Right forelimb (tissue), 1 donor: ENCODE measurements around the gene NOTUM.

Experiments
- DNase-seq: peaks from one replicate; pipeline ENCODE4 v3.0.0-alpha.2; 2018

The NOTUM gene

DNA sequence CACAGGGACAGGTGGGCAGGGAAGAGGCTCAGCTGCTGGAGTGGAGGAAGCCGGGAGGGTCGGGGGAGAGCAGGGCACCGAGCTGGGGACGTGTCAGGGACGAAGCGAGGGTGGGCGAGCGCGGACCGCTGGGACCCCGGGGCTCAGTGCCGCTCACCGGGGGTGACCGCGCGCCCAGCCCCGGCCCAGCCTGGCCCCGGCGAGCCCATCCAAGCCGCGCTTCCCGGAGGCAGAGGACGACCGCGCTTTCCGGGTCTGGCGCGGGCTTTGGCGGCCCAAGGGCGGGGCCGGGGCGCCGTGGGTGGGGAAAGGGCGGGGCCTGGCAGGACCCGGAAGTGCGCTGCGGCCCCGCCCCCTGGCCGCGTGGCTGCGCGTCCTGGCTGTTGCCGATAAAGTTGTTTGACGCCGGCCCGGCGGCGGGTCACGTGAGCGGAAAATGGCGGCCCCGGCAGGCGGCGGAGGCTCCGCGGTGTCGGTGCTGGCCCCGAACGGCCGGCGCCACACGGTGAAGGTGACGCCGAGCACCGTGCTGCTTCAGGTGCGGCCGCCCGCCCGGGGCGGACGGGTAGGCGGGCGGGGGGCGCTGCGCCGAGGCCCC lies 16.3 kb upstream of the NOTUM start, which contains the start of gene ASPSCR1:
ASPSCR1 (plus strand) TSS at position 419 of the 598 bp plus-strand sequence; CDS start at position 437, 18 bp downstream.
- peak; percentile 95 for DNase-seq

DNA sequence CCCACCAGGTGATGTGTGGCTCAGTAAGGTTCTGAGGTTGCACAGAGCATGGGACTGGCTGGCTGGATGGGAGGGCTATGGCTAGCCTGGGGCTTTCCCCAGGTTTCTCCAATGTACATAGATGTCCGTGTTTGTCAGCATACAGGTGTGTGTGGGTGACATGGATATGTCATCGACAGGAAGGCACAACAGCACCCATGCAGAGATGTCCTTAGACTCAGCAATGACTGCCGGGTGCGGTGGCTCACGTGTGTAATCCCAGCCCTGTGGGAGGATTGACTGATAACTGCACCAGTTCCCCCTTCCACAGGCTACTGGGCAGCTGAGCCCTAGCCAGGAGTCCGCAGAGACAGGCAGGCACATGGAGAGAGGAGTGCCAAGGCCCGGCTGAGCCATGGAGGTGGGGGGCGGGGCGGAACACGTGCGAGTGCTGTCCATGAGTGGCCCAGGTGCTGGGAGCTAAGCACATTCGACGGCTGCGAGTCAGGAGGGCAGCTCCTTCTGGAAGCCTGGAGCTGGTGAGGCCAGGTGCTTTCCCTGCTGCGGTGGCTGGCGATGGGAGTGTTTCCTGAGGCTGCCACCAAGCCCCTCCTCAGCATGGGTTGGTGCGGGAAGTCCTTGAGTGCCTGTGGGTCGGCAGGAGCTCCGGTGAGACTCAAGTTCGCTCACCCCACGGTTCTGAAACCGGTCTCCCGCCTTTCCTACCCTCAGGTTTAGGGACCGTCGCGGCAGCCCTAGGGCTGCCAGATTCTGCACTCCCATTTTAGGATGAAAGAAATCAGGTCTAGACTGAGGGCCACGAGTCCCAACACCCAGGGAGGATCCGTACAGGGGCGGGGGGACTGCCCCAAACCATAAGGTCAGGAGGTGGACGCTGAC lies 15.6 kb upstream of the NOTUM start:
- DNase-seq: no peak

DNA sequence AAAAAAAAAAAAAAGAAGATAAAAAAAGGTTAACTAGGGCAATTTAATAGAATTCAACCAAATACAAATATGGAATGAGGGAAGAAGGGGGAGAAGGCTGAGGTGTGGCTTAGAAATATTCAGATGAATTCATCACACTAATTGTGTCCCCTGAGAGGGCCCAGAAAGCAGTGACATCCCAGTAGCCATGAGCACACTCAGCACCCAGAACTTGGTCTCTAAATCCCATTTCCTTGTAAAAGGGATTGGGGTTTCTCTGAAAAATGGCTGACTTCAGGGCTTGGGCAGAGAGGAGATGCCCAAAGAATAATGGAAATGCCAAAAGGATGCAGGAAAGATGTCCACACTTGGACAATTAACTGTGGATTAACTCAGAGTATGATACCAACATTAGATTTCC lies 12.4 kb upstream of the NOTUM start:
- no peak for DNase-seq

DNA sequence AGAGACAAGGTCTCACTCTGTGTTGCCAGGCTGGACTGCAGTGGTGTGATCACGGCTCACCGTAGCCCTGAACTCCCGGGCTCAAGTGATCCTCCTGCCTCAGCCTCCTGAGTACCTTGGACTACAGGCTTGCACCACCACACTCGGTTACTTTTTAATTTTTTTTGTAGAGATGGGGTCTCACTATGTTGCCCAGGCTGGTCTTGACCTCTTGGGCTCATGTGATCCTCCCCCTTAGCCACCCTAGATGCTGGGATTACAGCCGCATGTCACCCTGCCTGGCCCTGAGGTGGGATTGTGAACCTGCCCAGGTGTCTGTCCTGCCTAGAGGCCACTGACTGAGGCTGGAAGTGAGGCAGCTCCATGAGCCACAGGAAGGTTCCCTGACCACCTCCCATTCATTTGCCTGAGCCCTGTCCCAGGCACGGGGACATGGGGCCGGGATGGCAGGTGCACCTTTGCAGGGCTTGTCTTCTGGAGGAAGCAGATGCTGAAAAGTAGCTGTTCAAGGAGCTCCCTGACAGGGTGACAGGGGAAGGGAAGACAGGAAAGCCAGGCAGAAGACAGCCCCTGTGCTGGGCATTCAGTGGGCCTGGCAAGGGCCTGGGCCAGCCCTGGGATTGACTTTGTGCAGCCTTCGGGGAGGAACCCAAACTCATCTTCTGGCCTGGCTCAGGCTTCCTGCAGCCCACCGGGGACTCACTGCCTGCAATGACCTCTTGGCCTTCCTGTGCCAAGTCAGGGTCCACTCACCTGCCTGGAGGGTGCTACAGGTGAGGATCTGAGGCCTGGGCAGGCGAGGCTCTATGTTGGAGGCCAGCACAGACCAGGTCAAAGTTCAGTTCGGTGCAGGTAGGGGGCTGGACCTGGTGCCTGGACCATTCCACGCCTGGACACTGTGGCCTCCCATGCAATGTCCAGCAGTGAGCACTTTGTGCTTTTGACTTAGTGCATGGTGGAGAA lies 8.1 kb upstream of the NOTUM start:
- DNase-seq: no peak

DNA sequence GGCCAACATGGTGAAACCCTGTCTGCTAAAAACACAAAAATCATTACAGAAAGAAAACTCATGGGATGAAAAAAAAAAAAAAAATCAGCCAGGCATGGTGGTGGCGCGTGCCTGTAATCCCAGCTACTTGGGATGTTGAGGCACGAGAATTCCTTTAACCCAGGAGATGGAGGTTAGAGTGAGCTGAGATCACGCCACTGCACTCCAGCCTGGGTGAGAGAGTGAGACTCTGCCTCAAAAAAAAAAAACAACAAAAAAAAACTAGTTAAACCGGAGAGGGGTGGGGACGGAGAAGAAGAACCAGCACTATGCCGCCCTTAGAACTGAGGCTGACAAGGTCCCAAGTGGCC lies 7.4 kb upstream of the NOTUM start:
- no peak for DNase-seq

DNA sequence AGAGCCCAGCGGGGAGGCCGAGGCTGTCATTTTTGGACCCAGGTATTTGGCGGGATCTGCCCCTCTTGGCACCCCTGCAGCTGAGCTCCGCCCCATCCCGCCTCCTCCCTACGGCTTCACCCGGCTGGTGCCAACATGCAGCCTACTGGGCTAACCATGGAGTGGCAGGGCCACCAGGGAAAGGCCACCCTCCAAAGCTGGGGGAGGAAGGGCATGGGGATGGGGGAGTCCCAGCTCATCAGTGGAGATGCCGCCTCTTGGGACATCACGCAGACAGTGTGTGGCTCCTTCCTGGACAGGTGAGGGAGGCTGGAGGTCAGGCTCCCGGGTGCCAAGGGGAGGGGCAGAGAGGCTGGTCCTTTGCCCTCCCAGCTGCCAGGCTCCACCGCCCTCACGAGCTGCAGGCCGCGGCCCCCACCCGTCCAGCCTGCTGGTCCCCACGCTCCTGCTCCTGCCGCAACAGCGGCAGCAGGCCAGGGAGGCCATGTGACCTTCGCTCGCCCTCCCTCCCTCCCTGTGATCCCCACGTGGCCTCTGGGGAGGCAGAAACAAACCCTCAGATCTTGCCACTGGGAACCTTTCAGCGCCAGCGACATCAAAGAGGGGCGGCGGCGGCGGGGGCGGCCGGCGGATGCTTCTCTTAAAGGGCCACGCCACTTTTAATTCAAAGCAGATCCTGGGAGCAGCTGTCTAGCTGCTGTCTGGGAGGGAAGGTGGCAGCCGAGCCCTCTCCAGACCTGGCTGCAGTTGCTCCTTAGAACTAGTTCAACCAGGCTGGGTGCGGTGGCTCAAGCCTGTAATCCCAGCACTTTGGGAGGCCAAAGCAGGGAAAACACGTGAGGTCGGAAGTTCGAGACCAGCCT lies 6.8 kb upstream of the NOTUM start:
- DNase-seq: peak; percentile 87

DNA sequence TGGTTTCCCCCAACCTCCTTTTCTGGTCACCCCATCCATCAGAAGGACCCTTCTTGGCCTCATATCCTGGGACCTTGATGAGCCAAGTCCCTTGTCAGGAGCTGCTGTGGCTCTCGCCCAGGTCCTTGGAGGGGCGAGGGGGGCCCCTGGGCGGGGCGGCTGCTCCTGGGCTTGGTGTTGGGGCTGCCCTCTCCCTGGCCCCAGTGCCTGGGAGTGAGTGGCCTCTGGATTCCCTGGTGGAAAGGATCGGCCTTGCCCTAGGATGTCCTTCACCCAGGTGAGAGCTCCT lies 6.2 kb upstream of the NOTUM start:
- DNase-seq: no peak

DNA sequence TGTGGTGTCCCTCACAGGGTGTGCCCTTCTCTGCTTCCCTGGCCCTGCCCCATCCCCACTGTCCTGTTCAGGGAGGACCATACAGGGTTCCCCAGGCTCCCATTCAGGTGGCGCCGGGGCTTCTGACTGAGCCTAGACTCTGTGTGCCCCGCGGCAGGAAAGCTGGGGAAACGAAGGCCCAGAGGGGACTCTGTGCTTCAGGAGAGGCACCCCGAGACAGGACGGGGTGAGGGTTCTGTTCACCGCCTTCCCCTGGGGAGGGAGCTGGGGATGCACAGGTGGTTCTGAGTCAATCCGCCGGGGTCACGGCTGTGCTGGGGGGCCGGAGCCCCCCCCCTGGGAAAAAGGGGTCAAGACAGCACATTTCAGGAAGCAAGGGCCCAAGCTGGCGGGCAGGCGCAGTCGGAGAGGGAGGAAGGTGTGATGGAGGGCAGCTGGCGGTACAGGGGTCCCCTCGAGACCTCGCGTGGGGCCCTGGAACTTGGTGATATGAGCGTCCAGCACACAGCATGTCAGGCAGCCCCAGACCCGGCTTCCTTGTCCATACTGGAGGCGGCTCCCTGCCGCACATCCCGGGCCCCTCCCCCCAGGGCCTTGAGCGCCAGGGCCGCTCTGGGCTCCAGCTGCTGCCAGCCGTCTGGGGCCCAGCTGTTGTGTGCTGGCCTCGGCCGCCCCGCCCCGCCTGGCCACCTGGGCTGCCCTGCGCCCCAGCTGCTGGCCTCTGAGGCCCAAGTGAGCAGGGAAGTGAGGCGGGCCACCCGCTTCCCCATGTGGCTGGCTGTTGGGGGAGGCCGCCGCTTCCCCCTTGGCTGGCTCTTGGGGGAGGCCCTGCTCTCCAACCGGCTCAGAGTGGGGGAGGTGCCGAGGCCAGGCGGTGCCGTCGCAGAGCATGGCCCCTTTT lies 5.6 kb upstream of the NOTUM start:
- peak; percentile 82 for DNase-seq

DNA sequence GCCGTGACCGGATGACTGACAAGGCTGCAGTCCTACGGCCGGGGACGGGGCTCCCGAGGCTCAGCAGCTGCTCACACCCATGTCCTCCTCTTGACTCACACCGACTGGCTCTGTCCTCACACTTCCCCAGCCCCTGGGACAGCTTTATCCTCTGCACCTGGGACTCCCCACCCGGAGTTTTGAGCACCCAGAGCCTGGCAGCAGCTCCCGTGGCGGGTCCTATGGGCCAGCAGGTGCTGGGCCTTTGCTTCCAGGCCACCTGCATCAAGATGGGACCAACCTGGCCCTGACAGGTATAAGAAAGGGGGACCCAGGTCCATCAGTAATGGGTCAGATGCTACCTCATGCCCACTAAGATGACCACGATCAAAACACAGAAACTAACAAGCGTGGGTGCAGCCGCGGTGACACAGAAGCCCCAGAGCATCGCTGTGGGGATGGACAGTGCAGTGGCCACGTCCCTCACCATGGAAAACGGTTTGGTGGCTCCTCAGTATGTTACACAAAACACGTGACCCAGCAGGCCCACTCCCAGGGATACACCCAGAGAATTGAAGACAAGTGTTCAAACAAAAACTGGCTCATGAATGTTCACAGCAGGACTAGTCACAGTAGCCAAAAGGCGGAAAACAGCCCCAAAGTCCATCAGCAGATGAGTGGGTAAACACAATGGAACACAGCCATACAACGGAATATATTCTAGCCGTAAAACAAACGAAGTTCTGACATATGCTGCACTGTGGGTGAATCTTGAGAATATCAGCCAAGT lies 3.3 kb upstream of the NOTUM start:
- DNase-seq: no peak

DNA sequence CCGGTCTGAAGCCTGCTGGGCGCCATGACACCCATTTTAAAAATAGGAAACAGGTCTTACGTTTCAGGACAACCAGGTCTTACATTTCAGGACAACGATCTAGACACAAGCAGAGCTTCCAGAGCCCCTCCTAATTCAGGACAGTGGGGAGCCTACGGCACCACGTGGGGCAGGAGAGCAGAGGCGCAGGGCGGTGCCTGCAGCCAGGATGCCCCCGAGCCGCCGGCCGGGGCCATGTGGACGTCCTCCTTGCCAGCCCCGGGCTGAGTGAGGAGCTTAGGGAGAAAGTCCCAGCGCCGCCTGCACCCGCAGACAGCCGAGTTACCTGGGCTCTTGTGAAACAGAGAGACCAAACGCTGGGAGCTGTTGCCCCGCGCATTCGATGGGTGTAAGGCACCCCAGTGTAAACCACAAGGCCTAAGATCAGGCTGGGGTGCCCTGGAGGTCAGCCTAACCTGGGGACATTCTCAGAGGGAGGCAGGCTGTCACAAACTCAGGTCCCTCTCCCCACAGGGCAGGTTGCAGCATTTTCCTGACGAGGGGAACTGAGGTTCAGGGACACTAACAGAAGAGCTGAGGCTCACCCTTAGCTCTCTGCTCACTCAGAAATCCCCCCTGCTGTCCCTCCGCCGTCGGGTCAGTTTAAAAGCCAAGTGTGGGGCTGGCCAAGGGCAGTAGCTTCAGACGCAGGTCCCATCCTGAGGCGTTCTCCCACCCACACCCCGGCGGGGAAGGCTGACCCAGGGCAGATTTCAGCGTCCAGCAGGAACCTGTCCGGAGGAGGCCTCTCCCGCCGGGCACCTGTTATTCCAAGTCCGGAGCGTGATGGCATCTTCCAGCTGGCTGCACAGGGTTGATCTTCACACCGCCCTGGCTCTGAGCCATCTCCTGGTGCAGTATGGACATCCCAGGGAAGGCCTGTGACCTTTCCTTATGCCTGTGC lies 1.8 kb upstream of the NOTUM start:
- no peak for DNase-seq

DNA sequence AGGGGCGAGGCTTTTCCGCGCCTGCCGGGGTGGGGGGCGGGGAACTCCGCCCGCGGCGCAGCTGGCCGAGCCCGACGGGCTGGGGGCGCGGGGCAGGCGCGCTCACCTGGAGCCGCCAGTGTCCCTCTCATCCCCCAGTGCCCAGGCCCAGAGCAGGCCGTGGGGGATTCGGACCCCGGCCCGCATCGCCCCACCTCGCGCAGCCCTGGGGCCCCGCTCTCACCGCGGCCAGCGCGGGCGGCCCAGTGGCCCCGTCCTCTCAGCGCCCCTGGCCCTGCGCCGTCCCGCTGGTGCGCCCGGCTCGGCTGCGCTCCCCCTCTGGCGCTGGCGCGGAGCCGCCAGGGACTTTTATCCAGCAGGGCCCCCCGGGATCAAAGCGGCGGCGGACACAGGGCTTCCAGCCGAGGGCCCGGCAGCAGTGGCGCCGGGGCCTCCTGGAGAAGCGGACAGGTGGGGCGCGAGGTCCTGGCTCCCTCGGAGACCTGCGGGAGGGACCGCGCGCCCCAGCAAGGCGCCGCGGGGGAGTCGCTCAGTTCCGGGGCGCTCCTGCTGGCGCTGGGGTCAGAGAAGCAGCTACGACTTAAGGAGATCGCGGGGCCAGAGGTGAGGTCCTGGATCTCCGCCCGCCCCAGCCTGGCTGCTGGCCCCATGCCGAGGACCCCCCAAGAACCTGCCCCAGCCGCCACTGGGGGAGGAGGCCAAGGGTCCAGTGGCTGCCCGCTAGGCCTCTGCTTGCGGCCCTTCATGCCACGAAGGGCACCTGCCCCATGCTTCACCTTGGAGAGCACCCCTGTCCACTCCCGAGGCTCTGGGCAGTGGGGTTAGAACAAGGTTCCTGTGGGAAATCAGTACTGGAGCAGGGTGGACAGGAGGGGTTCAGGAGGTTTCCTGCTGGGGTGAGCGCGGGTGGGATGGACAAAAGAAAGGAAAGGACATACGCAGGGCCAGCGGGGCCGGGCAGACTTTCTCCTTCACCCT lies 823 bp upstream of the NOTUM start:
- DNase-seq: no peak

DNA sequence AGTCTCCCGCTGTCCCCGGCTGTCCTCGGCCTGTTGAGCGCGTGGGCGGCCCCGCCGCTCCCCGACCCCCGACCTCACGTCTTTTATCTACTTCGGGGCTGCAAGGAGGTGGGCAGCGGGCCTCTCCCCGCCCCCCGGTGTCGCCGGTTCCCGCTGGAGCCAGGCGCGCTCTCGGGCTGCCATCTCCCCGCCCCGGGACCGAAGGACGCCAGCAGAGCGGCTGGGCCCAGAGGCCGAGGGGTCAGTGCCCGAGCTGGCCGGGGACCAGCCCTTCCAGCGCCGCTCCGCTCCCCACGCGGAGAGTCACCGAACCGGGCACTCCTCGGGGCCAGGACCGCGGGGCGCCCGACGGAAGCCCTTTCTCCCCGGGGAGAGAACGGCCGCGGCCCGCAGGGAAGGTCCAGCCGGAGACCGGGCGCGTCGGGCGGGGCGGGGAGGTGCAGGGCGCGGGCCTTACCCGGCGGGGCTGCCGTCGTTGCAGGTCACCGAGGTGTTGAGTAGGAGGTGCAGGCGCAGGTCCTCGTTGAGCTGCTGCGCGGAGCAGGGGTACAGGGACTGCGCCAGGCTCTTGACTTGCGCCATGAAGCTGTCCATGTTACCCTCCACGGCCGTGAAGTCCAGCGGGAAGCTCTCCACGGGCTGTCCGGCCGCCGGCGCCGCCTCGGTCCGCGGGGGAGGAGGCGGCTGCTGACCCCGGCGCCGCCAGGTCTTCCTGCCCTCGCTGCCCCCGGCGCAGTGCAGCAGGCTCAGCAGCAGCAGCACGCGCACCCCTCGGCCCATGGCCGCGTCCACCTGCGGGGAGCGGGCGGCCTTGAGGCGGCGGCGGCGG lies 643 bp downstream of the NOTUM start:
- DNase-seq: no peak

DNA sequence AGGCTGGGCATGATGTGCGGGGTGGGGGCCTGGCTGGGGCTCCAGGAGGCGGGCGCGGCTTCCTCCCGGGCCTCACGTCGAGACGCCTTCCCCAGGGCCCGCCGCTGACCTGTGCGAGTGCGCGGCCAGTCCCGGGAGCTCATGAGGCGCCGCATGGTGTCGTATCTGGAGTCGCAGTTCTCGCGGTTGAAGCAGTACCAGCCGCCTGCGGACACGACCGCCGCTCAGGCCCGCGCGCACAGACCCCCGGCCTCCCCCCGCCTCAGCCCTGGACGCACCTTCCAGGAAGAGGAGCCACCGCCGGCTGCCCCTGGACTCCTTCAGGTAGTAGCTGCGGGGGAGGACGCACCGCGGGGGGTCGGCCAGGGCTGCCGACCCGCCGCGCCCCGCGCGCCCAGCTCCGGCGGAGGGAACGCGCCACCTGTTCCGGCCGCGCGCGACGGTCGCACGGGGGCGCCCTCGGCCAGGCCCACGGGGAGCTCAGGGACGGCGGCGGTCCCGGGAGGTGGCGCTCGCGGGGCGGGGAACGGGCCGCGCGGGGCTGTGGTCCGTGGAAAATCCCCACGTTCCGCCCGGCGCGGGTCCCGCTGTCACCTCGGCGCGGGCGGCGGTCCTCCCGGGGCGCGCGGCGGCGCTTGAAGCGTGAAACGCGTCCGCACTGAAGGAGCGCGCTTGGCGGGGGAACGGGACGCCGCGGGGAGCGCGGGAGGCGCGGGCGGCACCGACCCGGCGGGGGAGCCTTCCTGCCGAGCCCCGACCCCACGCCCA lies 1.4 kb downstream of the NOTUM start:
- DNase-seq: peak; percentile 80

DNA sequence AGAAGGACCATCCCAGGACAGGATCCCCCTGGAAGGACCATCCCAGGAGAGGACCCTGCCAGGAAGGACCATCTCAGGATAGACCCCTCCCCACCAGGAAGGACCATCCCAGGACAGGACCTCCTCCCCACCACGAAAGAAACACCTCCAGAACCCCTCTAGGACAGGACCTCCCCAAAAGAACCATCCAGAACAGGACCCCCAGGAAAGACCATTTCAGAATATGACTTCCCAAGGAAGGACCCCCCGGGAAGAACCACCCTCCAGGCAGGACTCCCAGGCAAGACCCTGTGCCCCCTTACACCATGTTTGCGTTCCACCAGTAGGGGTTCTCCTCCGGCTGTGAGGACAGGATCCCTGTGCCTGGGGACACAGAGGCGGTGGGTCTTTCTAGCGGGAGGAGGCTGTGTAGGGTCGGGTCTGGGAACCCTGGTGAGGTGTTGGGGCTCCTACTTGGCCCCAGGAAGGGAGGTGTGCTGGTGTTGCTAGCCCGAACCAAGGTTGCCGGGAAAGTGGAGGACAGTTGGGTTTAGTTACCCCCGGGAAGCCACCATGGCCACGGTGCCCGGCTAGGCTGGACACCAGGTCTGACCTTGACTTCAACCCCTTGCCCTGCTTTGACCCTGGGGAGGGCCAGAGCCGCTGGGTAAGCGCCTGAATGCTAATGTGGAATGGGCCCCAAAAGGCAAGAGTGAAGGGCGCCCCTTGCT lies 2.2 kb downstream of the NOTUM start:
- no peak for DNase-seq

DNA sequence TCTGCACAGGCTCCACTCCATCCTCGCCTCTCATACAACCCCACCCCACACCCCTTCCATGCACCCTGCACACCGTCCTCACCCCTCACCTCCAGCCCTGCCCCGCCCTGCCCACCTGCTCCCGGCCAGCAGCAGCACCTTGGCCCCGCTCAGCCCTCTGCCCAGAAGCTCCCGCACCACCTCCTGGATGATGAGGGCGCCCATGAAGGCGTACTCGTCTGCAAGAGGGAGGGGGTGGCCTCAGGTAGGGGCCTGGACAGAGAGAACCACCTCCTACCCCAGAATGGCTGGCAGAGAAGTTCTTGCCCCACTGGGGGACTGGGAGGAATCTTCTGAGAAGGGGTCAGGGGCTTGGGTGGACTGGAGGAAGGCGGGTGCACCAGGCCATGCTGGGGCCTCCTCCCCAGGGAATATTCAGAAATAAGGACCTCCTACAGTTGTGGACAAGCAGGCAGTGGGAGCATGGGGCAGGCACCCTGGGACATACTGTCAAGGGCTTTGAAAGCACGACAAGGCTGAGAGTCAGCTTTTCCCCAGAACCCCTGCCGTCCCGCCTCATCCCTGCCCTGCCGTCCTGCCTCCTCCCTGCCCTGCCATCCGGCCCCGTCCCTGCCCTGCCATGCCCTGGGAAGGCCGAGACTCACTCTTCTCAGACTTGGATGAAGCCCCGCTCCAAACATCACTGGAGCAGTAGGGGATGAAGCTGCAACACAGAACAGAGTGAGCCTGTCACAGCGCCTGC lies 3.1 kb downstream of the NOTUM start:
- DNase-seq: no peak
